ENCODE results near the gene DOCK9. TPM values are rescaled to one million over a fixed set of nuclear protein-coding genes. Genes with fewer than 3 reads are reported as not detected.

Gene DOCK9
- total RNA-seq, 1 donor from 2014 or later, result 88.4 TPM

- intact Hi-C loops (cut with DNase I), result no loop called here
- TF ChIP-seq POLR2AphosphoS5 (IDR thresholded peaks at IDR 0.05; ENCODE audit: insufficient read depth in 1 of 2, low read depth in 1 of 2), result no peak
- no peak for TF ChIP-seq POLR2A (IDR thresholded peaks at IDR 0.05)
- TF ChIP-seq CTCF (IDR thresholded peaks at IDR 0.05), result no peak
- no peak overlapping the region for H3K4me3 ChIP-seq
- H3K27ac ChIP-seq, result no peak overlapping the region
- H3K36me3 ChIP-seq, result peaks cover 0 to 13% of the 10 kb centered on the region in 2 donors
- DNase-seq (ENCODE audit: extremely low spot score in 2 of 2), result no peak
- no peaks in the 10 kb centered on the region for H3K27me3 ChIP-seq
- H3K4me1 ChIP-seq, result peaks cover 9% of the 10 kb centered on the region
- no peaks in the 10 kb centered on the region for H3K9me3 ChIP-seq
These were observed 56.1 kb downstream of the DOCK9 start for GRCh38 chr13:98921786-98922185.

DNA sequence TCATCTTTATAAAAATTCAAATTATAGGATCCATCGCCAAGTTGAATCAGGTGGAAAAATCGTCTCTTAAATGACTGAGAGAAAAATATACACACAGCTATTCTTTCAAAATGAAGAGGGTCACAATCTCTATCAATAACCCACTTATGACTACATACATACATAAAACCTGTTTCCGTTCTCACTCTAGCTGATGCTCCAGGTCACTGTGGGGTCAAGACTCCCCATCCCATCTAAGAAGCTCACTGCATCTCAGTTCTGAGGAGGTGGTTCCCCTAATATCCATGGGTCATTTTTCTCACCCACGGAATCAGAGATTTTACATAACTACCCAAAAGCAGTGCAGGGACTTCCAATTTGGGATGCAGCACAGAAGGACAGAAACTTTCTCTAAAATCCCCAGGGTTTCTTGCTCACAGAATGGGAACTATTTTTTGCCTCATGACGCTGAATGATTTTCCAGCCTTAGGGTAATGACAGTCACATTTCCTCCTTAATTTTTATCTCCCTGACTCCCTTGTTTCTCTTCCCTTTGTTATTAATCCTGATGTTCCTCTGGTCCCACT lies 56.8 kb downstream of the DOCK9 start:
- DNase-seq (ENCODE audit: extremely low spot score in 2 of 2), result no peak
- no peak overlapping the region for H3K27ac ChIP-seq
- no peaks in the 10 kb centered on the region for H3K27me3 ChIP-seq
- intact Hi-C loops (cut with DNase I), result no loop called here
- H3K36me3 ChIP-seq, result peaks cover 0 to 13% of the 10 kb centered on the region in 2 donors
- TF ChIP-seq POLR2A (IDR thresholded peaks at IDR 0.05) (no peak), POLR2AphosphoS5 (IDR thresholded peaks at IDR 0.05; ENCODE audit: insufficient read depth in 1 of 2, low read depth in 1 of 2) (no peak), CTCF (IDR thresholded peaks at IDR 0.05) (no peak)
- H3K4me1 ChIP-seq, result peaks cover 9% of the 10 kb centered on the region
- no peak overlapping the region for H3K4me3 ChIP-seq
- no peaks in the 10 kb centered on the region for H3K9me3 ChIP-seq

- Histone ChIP-seq H3K4me1 (peaks cover 3% of the 10 kb centered on the region), H3K27me3 (no peaks in the 10 kb centered on the region), H3K4me3 (no peak overlapping the region), H3K27ac (no peak overlapping the region), H3K9me3 (no peaks in the 10 kb centered on the region), H3K36me3 (peaks cover 0 to 13% of the 10 kb centered on the region in 2 donors)
- TF ChIP-seq POLR2A (IDR thresholded peaks at IDR 0.05), result no peak
- no peak for TF ChIP-seq CTCF (IDR thresholded peaks at IDR 0.05)
- TF ChIP-seq POLR2AphosphoS5 (IDR thresholded peaks at IDR 0.05; ENCODE audit: insufficient read depth in 1 of 2, low read depth in 1 of 2), result no peak
- intact Hi-C loops (cut with DNase I), result no loop called here
- no peak for DNase-seq (ENCODE audit: extremely low spot score in 2 of 2)
These were observed 58.3 kb downstream of the DOCK9 start for GRCh38 chr13:98919566-98919965.

GRCh38 chr13:98918771-98919170 lies 59.1 kb downstream of the DOCK9 start:
- no peak for TF ChIP-seq CTCF (IDR thresholded peaks at IDR 0.05)
- no peak for TF ChIP-seq POLR2AphosphoS5 (IDR thresholded peaks at IDR 0.05; ENCODE audit: insufficient read depth in 1 of 2, low read depth in 1 of 2)
- TF ChIP-seq POLR2A (IDR thresholded peaks at IDR 0.05), result no peak

GRCh38 chr13:98917116-98917515 lies 60.7 kb downstream of the DOCK9 start:
- Histone ChIP-seq H3K4me1 (no peaks in the 10 kb centered on the region), H3K4me3 (no peak overlapping the region), H3K27me3 (no peaks in the 10 kb centered on the region), H3K36me3 (peaks cover 0 to 11% of the 10 kb centered on the region in 2 donors), H3K9me3 (no peaks in the 10 kb centered on the region), H3K27ac (peak overlapping the region; percentile 28)
- intact Hi-C loops (cut with DNase I), result no loop called here
- no peak for DNase-seq (ENCODE audit: extremely low spot score in 2 of 2)
- TF ChIP-seq POLR2A (IDR thresholded peaks at IDR 0.05) (no peak), POLR2AphosphoS5 (IDR thresholded peaks at IDR 0.05; ENCODE audit: insufficient read depth in 1 of 2, low read depth in 1 of 2) (no peak), CTCF (IDR thresholded peaks at IDR 0.05) (no peak)

More at GRCh38 chr13:98918771-98919170, 59.1 kb downstream of the DOCK9 start:
- no peak for DNase-seq (ENCODE audit: extremely low spot score in 2 of 2)
- no peak overlapping the region for H3K27ac ChIP-seq
- H3K4me1 ChIP-seq, result no peaks in the 10 kb centered on the region
- H3K4me3 ChIP-seq, result no peak overlapping the region
- H3K27me3 ChIP-seq, result no peaks in the 10 kb centered on the region
- H3K36me3 ChIP-seq, result peaks cover 0 to 13% of the 10 kb centered on the region in 2 donors
- H3K9me3 ChIP-seq, result no peaks in the 10 kb centered on the region
- intact Hi-C loops (cut with DNase I), result no loop called here
